H1 (cell line): Measurements from ENCODE around the gene COLEC11. TPM values are rescaled to one million over a fixed set of nuclear protein-coding genes. Genes with fewer than 3 reads are reported as not detected.

Source experiments
- CTCF ChIA-PET: fragments of 300-600 bp; sonication (Branson Sonifier 250); formaldehyde crosslinking; loops from one replicate; lab custom pipeline; 2021; ENCODE audit not compliant: partially characterized antibody; lab: Charles Lee
- POLR2A ChIA-PET: fragments of 300-600 bp; sonication (Branson Sonifier 250); formaldehyde crosslinking; loops from one replicate; lab custom pipeline; 2021; ENCODE audit warnings: inconsistent platforms; ENCODE audit not compliant: partially characterized antibody; lab: Charles Lee
- DNase-seq, 2 experiments: peaks; one replicate each; pipeline versions ENCODE4 v3.0.0 to v3.0.0-alpha.2; 2010 to 2022; ENCODE audit warnings: low spot score in 2 of 2, low read depth in 1 of 2, mixed read lengths in 1 of 2
- FAIRE-seq: peaks from 2 replicates; lab custom pipeline; 2011; peaks lifted over from hg19 to GRCh38; lab: Jason Lieb, UNC
- H2AFZ ChIP-seq: 2 replicates; pipeline ENCODE4 v1.8.1; 2012; ENCODE audit warnings: low read length, inconsistent platforms
- H2AK5ac ChIP-seq: 2 replicates; pipeline ENCODE4 v1.6.1; 2013; ENCODE audit warnings: low read depth, low read length
- H2BK120ac ChIP-seq: replicated peaks from 2 replicates; pipeline ENCODE3; 2013; ENCODE audit warnings: low read depth, low read length, inconsistent platforms
- H2BK12ac ChIP-seq: 2 replicates; pipeline ENCODE4 v1.6.1; 2013; ENCODE audit warnings: low read depth, low read length
- H2BK15ac ChIP-seq: 2 replicates; pipeline ENCODE4 v1.6.1; 2013; ENCODE audit warnings: low read length
- H2BK20ac ChIP-seq: 2 replicates; pipeline ENCODE4 v1.6.1; 2013; ENCODE audit warnings: low read length
- H2BK5ac ChIP-seq: 2 replicates; pipeline ENCODE4 v1.6.1; 2013; ENCODE audit warnings: low read depth, low read length
- H3K14ac ChIP-seq: 2 replicates; pipeline ENCODE4 v1.6.1; 2013; ENCODE audit warnings: inconsistent platforms; ENCODE audit not compliant: insufficient read length
- H3K18ac ChIP-seq: 2 replicates; pipeline ENCODE4 v1.6.1; 2013; ENCODE audit warnings: low read length; ENCODE audit errors: extremely low read depth
- H3K23ac ChIP-seq: 2 replicates; pipeline ENCODE4 v1.6.1; 2013; ENCODE audit warnings: inconsistent platforms; ENCODE audit not compliant: insufficient read length
- H3K23me2 ChIP-seq: 2 replicates; pipeline ENCODE4 v1.6.1; 2013; ENCODE audit warnings: low read depth, low read length
- H3K27ac ChIP-seq: 2 replicates; pipeline ENCODE4 v1.6.1; 2011; ENCODE audit warnings: low read depth, low read length, inconsistent platforms
- H3K27me3 ChIP-seq, 4 experiments: replicated peaks in 1 of 4; 1 replicate in 1 of 4; 2 replicates in 3 of 4; pipeline versions ENCODE4 v1.6.1 to v1.8.1; 2011 to 2013; ENCODE audit warnings: low read length in 3 of 4, mild to moderate bottlenecking in 3 of 4, inconsistent platforms in 2 of 4, mixed read lengths in 2 of 4, moderate library complexity in 1 of 4; ENCODE audit not compliant: control insufficient read depth in 3 of 4, insufficient read depth in 3 of 4; ENCODE audit errors: extremely low read depth in 1 of 4
- H3K36me3 ChIP-seq, 4 experiments: 2 replicates each; pipeline versions ENCODE4 v1.6.1 to v1.8.1; 2011 to 2013; ENCODE audit warnings: mild to moderate bottlenecking in 4 of 4, low read length in 3 of 4, moderate library complexity in 2 of 4, control low read depth in 1 of 4, inconsistent platforms in 1 of 4; ENCODE audit not compliant: insufficient read depth in 4 of 4, control insufficient read depth in 2 of 4
- H3K4ac ChIP-seq: replicated peaks from 2 replicates; pipeline ENCODE3; 2013; ENCODE audit warnings: low read length, low read depth, mixed read lengths, inconsistent platforms; ENCODE audit not compliant: insufficient read length
- H3K4me1 ChIP-seq, 4 experiments: replicated peaks in 1 of 4; 1 replicate in 1 of 4; 2 replicates in 3 of 4; pipeline versions ENCODE4 v1.6.1 to v1.8.1; 2011 to 2013; ENCODE audit warnings: low read length in 3 of 4, inconsistent platforms in 2 of 4, mixed read lengths in 1 of 4; ENCODE audit not compliant: insufficient read depth in 4 of 4, control insufficient read depth in 3 of 4
- H3K4me2 ChIP-seq, 2 experiments: 2 replicates each; pipeline versions ENCODE4 v1.6.1 to v1.8.1; 2011 to 2013; ENCODE audit warnings: low read depth in 2 of 2, low read length in 2 of 2, control low read depth in 1 of 2, inconsistent platforms in 1 of 2, mild to moderate bottlenecking in 1 of 2; ENCODE audit not compliant: insufficient read depth in 1 of 2
- H3K4me3 ChIP-seq, 4 experiments: fragments of 200-600, 300-600 bp in 1 of 4; sonication (generic), shearing (Covaris generic), sonication (Bioruptor Twin) in 1 of 4; 2 replicates each; pipeline versions ENCODE4 v1.5.1 to v1.8.1; 2011 to 2016; ENCODE audit warnings: low read length in 4 of 4, low read depth in 3 of 4, control low read depth in 2 of 4, inconsistent platforms in 2 of 4, mild to moderate bottlenecking in 2 of 4, mixed read lengths in 1 of 4, moderate library complexity in 1 of 4; ENCODE audit not compliant: insufficient read depth in 2 of 4; ENCODE audit errors: extremely low read depth in 1 of 4
- H3K56ac ChIP-seq: replicated peaks from 2 replicates; pipeline ENCODE3; 2013; ENCODE audit warnings: low read depth, mild to moderate bottlenecking, mixed read lengths, low read length, inconsistent platforms; ENCODE audit not compliant: insufficient read length
- H3K79me1 ChIP-seq: 2 replicates; pipeline ENCODE4 v1.6.1; 2013; ENCODE audit warnings: low read depth, low read length, control low read depth
- H3K79me2 ChIP-seq, 2 experiments: 2 replicates each; pipeline versions ENCODE4 v1.6.1 to v1.8.1; 2012 to 2013; ENCODE audit warnings: low read length in 2 of 2, mild to moderate bottlenecking in 2 of 2, inconsistent platforms in 1 of 2; ENCODE audit not compliant: insufficient read depth in 2 of 2, control insufficient read depth in 1 of 2
- H3K9ac ChIP-seq, 4 experiments: replicated peaks in 1 of 4; 1 replicate in 1 of 4; 2 replicates in 3 of 4; pipeline versions ENCODE4 v1.6.1 to v1.8.1; 2011 to 2013; ENCODE audit warnings: low read depth in 3 of 4, low read length in 3 of 4, control low read depth in 2 of 4, mild to moderate bottlenecking in 2 of 4, moderate library complexity in 2 of 4, inconsistent platforms in 1 of 4; ENCODE audit errors: extremely low read depth in 1 of 4
- H3K9me3 ChIP-seq, 2 experiments: 2 replicates each; pipeline versions ENCODE4 v1.6.1 to v1.8.1; 2012 to 2013; ENCODE audit warnings: mild to moderate bottlenecking in 2 of 2, moderate library complexity in 2 of 2, control low read depth in 1 of 2, inconsistent platforms in 1 of 2, low read depth in 1 of 2, low read length in 1 of 2, mixed read lengths in 1 of 2; ENCODE audit not compliant: insufficient read depth in 2 of 2
- H4K20me1 ChIP-seq, 2 experiments: replicated peaks in 1 of 2; 2 replicates each; pipeline versions ENCODE3 to v1.8.1; 2011 to 2013; ENCODE audit warnings: inconsistent platforms in 2 of 2, low read length in 2 of 2, mild to moderate bottlenecking in 1 of 2; ENCODE audit not compliant: insufficient read depth in 2 of 2, control insufficient read depth in 1 of 2
- H4K5ac ChIP-seq: 2 replicates; pipeline ENCODE4 v1.6.1; 2013; ENCODE audit warnings: low read length, low read depth, mixed read lengths, inconsistent platforms; ENCODE audit not compliant: insufficient read length
- H4K8ac ChIP-seq: 2 replicates; pipeline ENCODE4 v1.8.0; 2013; ENCODE audit warnings: mild to moderate bottlenecking, moderate library complexity, low read length, inconsistent platforms; ENCODE audit not compliant: insufficient read depth; ENCODE audit errors: extremely low read depth
- H4K91ac ChIP-seq: replicated peaks from 2 replicates; pipeline ENCODE3; 2013; ENCODE audit warnings: low read length, mixed read lengths, inconsistent platforms; ENCODE audit not compliant: insufficient read length
- PHF8 ChIP-seq: fragments of 200-600 bp; sonication (generic); conservative IDR thresholded peaks from 2 replicates; pipeline ENCODE4 v1.7.1; 2012; ENCODE audit warnings: low read depth, mild to moderate bottlenecking, inconsistent platforms, low read length, moderate library complexity
- RAD21 ChIP-seq, 2 experiments: IDR thresholded peaks in 1 of 2; conservative IDR thresholded peaks in 1 of 2; 2 replicates each; pipeline ENCODE4 v1.6.1; 2011; ENCODE audit warnings: low read depth in 2 of 2, low read length in 2 of 2, improper control_type of control experiment in 1 of 2, inconsistent platforms in 1 of 2, mild to moderate bottlenecking in 1 of 2, moderate library complexity in 1 of 2
- YY1 ChIP-seq: IDR thresholded peaks from 2 replicates; pipeline ENCODE4 v1.6.1; 2011; ENCODE audit warnings: low read depth, mild to moderate bottlenecking, low read length
- WGBS, 2 experiments: shearing (Covaris generic) in 1 of 2; methylation state at CpG; one replicate each; pipeline versions ENCODE4 v1.1.6 to v1.1.7; 2013 to 2015; ENCODE audit warnings: low lambda C conversion rate in 2 of 2, mixed read lengths in 2 of 2, inconsistent platforms in 1 of 2, low coverage in 1 of 2, missing lambda C conversion rate in 1 of 2; ENCODE audit not compliant: insufficient replicate concordance in 2 of 2, insufficient coverage in 1 of 2, insufficient read length in 1 of 2; ENCODE audit errors: extremely low coverage in 1 of 2, missing lambda C conversion rate in 1 of 2; 5-methylcytosine and 5-hydroxymethylcytosine counted together
- polyA plus RNA-seq, 7 experiments: library from polyadenylated mRNA; depleted of rRNA in 3 of 7; stranded (reverse) in 5 of 7; unstranded in 2 of 7; fragments of >200 nt in 5 of 7; fragments of 200-250 nt in 2 of 7; gene quantifications; 1 replicate in 5 of 7; 2 replicates in 1 of 7; 4 replicates in 1 of 7; pipeline versions ENCODE4 v1.2.1 to v1.2.3, GENCODE V29; 2011 to 2013; ENCODE audit warnings: missing spikeins in 2 of 7, mixed read lengths in 2 of 7
- total RNA-seq: library from RNA; stranded (reverse); fragmentation: NEBNext Ultra II Directional; extraction: Animal tissue kit (Norgen Biotek cat#: 25700); gene quantifications from 2 replicates; pipeline ENCODE4 v1.2.1, GENCODE V29; 2021
- TF ChIP-seq, protein P1 (sequence below), 3 experiments: IDR thresholded peaks; 1 replicate in 2 of 3; 2 replicates in 1 of 3; pipeline versions ENCODE4 v1.5.1 to v1.6.1; 2011; ENCODE audit warnings: low read length in 3 of 3, mild to moderate bottlenecking in 3 of 3, inconsistent platforms in 2 of 3, low read depth in 1 of 3, moderate library complexity in 1 of 3; ENCODE audit not compliant: insufficient read depth in 1 of 3; ENCODE audit errors: control extremely low read depth in 1 of 3

COLEC11 gene
- total and polyA plus RNA-seq, 2 of the 8 experiments (the other 6 are each of a cell fraction or from before 2014, with no cell fraction given): 0.47 to 0.80 TPM

GRCh38 chr2:3557639-3558204 lies 37.2 kb upstream of the COLEC11 start:
- H3K23me2 ChIP-seq: peaks cover 8% of the 10 kb centered on the region; the same call in 1 of the 2 replicates
- no peak for TF ChIP-seq RAD21 (IDR thresholded peaks at IDR 0.05 in 1 of 2, conservative IDR thresholded peaks at IDR 0.05 in 1 of 2; ENCODE audit: low read depth in 2 of 2, low read length in 2 of 2)
- 0 out of 2 replicates have a peak, but pooled peaks have one; percentile 11 for TF ChIP-seq YY1
- TF ChIP-seq PHF8: peak; percentile 98; the same call in 1 of the 2 replicates
- TF ChIP-seq, protein P1, sequence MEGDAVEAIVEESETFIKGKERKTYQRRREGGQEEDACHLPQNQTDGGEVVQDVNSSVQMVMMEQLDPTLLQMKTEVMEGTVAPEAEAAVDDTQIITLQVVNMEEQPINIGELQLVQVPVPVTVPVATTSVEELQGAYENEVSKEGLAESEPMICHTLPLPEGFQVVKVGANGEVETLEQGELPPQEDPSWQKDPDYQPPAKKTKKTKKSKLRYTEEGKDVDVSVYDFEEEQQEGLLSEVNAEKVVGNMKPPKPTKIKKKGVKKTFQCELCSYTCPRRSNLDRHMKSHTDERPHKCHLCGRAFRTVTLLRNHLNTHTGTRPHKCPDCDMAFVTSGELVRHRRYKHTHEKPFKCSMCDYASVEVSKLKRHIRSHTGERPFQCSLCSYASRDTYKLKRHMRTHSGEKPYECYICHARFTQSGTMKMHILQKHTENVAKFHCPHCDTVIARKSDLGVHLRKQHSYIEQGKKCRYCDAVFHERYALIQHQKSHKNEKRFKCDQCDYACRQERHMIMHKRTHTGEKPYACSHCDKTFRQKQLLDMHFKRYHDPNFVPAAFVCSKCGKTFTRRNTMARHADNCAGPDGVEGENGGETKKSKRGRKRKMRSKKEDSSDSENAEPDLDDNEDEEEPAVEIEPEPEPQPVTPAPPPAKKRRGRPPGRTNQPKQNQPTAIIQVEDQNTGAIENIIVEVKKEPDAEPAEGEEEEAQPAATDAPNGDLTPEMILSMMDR (IDR thresholded peaks at IDR 0.05; ENCODE audit: control extremely low read depth in 1 of 3, insufficient read depth in 1 of 3, low read depth in 1 of 3, low read length in 3 of 3): no peak
- no peak overlapping the region for H2AFZ ChIP-seq
- DNase-seq (no peak), FAIRE-seq (no peak)
- no peak overlapping the region for H2BK15ac ChIP-seq
- H3K79me2 ChIP-seq: peaks cover 4 to 44% of the 10 kb centered on the region in 2 experiments
- no peak overlapping the region for H3K56ac ChIP-seq
- H2BK12ac ChIP-seq: no peak overlapping the region
- H3K4ac ChIP-seq: no peak overlapping the region
- no peak overlapping the region for H2BK20ac ChIP-seq
- H3K23ac ChIP-seq: no peak overlapping the region
- peak overlapping the region; percentile 100 for H4K8ac ChIP-seq
- H3K18ac ChIP-seq: no peak overlapping the region
- H3K9me3 ChIP-seq: no peaks in the 10 kb centered on the region
- ChIA-PET CTCF (no interaction called here), POLR2A (interaction anchor here (0.6 to 19.5 kb wide), 32 partner anchors 8 to 290 kb away, joined by 3 to 373 read pairs (median 4); partner anchors contain the start of genes ADI1, COLEC11, RPS7 and TRAPPC12)
- peaks cover 0 to 7% (median 2%) of the 10 kb centered on the region in 4 experiments; a peak in 4 of 7 replicates for H3K4me1 ChIP-seq
- H3K4me3 ChIP-seq: peak overlapping the region; percentile 84 to 99 (median 94)
- peaks cover 2 to 4% of the 10 kb centered on the region in 2 experiments for H4K20me1 ChIP-seq
- peak overlapping the region; percentile 92 for H3K27ac ChIP-seq
- peak overlapping the region; percentile 92; the same call in 1 of the 2 replicates for H2BK5ac ChIP-seq
- no peaks in the 10 kb centered on the region for H3K27me3 ChIP-seq
- WGBS, 2 experiments: 1% methylated on average over 30 of the region's 40 CpGs; no CpG with 5 or more reads in 1 of the 2 experiments
- H2AK5ac ChIP-seq: no peak overlapping the region
- H3K9ac ChIP-seq: peak overlapping the region; percentile 91 to 100 (median 94)
- H3K4me2 ChIP-seq: peak overlapping the region; percentile 69 to 76
- H4K91ac ChIP-seq: peak overlapping the region; percentile 17
- H4K5ac ChIP-seq: peak overlapping the region; percentile 61
- no peak overlapping the region for H2BK120ac ChIP-seq
- no peak overlapping the region for H3K14ac ChIP-seq
- H3K36me3 ChIP-seq: peaks cover 11 to 44% (median 28%) of the 10 kb centered on the region in 4 experiments
- peaks cover 4% of the 10 kb centered on the region for H3K79me1 ChIP-seq
